Measurements from ENCODE around the gene KLF17. TPM values are rescaled to one million over a fixed set of nuclear protein-coding genes. Genes with fewer than 3 reads are reported as not detected.

Gene KLF17
- total RNA-seq, 1 donor from 2014 or later: 0.23 TPM

DNA sequence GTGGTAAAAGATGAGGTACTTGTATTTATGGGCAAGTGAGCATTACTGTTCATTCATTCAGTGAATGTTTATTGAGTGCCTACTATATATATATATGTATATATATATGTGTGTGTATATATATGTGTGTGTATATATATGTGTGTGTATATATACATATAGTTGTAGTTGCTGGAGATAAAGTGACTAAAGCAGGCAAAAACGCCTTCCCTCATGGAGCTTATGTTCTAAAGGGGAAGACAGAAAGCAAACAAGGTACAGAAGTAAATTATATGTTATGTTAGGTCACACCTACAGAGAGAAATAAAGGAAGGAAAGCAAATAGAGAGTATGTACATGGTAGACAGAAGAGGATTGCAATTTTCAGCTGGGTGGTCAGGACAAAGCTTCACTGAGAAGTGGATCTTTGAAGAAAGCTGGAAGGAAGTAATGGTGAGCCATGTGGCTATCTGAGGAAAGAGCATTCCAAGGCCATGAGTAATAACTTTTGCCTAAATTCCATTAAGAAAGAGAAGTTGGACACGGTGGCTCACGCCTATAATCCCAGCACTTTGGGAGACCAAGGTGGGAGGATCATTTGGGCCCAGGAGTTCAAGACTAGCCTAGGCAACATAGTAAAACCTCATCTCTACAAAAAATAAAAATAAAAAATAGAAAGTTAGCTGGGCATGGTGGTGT is 33.5 kb upstream of the KLF17 start:
- TF ChIP-seq, protein P1, sequence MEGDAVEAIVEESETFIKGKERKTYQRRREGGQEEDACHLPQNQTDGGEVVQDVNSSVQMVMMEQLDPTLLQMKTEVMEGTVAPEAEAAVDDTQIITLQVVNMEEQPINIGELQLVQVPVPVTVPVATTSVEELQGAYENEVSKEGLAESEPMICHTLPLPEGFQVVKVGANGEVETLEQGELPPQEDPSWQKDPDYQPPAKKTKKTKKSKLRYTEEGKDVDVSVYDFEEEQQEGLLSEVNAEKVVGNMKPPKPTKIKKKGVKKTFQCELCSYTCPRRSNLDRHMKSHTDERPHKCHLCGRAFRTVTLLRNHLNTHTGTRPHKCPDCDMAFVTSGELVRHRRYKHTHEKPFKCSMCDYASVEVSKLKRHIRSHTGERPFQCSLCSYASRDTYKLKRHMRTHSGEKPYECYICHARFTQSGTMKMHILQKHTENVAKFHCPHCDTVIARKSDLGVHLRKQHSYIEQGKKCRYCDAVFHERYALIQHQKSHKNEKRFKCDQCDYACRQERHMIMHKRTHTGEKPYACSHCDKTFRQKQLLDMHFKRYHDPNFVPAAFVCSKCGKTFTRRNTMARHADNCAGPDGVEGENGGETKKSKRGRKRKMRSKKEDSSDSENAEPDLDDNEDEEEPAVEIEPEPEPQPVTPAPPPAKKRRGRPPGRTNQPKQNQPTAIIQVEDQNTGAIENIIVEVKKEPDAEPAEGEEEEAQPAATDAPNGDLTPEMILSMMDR (IDR thresholded peaks at IDR 0.05; ENCODE audit: unreplicated experiment): no peak
- Mint-ChIP-seq H3K27ac (ENCODE audit: unreplicated experiment) (no peak overlapping the region), H3K4me3 (ENCODE audit: unreplicated experiment) (no peak overlapping the region), H3K36me3 (ENCODE audit: low read depth, unreplicated experiment) (no peaks in the 10 kb centered on the region), H3K4me1 (ENCODE audit: unreplicated experiment) (peaks cover 4% of the 10 kb centered on the region), H3K9me3 (ENCODE audit: unreplicated experiment) (no peaks in the 10 kb centered on the region), H3K27me3 (ENCODE audit: unreplicated experiment) (no peaks in the 10 kb centered on the region)
- no peak for DNase-seq (ENCODE audit: low spot score)

DNA sequence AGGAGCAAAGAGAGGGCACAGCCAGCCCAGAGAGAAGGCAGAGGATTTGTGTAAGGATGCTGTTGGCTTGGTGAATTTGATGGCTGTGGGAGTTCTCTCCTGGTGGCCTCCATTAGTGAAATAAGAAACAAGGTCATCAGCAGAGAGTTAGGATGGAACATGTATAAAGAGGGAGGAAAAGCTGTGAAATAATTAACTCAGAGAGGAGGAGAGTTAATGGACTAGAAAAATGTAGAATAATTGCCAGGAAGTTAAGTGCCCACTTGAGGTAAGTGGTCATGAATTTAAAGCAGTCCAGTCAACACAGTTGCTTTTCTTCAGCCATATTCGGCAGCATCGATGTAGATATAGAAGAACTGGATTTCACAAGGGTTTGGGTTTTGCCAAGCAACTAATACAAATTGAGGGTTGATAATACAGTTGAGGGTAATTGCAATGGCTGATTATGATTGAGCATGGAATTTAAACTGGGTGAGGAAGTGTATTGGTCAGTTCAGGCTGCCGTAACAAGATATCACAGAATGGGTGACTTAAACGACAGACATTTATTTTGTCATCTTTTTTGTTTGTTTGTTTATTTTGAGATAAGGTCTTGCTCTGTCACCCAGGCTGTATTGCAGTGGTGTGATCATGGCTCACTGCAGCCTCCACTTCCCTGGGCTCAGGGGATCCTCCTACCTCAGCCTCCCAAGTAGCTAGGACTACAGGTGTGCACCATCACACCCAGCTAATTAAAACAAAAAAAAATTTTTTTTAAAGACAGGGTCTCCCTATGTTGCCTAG is 31.7 kb upstream of the KLF17 start:
- Mint-ChIP-seq H3K4me1 (ENCODE audit: unreplicated experiment) (peaks cover 4% of the 10 kb centered on the region), H3K27ac (ENCODE audit: unreplicated experiment) (no peak overlapping the region)
- DNase-seq (ENCODE audit: low spot score): no peak

DNA sequence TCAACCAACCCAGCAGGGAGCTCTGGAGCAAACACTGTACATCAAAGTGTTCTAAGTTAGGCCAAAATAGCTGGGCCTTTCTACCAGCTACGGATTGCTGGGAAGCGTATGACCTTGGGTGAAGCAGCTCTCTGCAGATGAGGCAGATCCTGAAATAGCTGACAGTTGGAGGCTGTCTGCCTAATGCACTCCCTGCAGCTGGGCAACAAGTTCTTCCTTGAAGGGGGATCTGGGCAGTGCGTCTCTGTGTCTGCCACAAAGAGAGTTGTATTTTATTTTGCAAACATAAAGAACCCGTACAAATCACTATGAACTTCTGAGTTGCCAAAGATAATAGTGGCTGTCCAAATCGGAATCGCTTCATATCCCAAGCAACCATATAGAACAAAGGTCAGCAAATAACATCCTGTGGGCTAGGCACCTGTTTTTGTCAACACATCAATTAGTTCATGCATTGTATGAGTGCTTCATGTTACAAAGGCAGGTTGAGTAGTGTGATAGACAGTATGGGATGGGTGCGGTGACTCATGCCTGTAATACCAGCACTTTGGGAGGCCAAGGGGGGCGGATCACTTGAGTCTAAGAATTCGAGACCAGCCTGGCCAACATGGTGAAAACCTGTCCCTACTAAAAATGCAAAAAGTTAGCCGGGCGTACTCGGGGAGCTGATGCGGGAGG is 29.1 kb upstream of the KLF17 start:
- H3K9me3 Mint-ChIP-seq (ENCODE audit: unreplicated experiment): no peaks in the 10 kb centered on the region
- TF ChIP-seq, protein P1 (IDR thresholded peaks at IDR 0.05; ENCODE audit: unreplicated experiment): no peak
- no peaks in the 10 kb centered on the region for H3K36me3 Mint-ChIP-seq (ENCODE audit: low read depth, unreplicated experiment)
- no peak overlapping the region for H3K27ac Mint-ChIP-seq (ENCODE audit: unreplicated experiment)
- no peak for DNase-seq (ENCODE audit: low spot score)
- no peaks in the 10 kb centered on the region for H3K27me3 Mint-ChIP-seq (ENCODE audit: unreplicated experiment)
- H3K4me1 Mint-ChIP-seq (ENCODE audit: unreplicated experiment): peaks cover 4% of the 10 kb centered on the region
- no peak overlapping the region for H3K4me3 Mint-ChIP-seq (ENCODE audit: unreplicated experiment)

More for the DNA sequence above, 31.7 kb upstream of the KLF17 start:
- TF ChIP-seq, protein P1 (IDR thresholded peaks at IDR 0.05; ENCODE audit: unreplicated experiment): no peak
- Mint-ChIP-seq H3K9me3 (ENCODE audit: unreplicated experiment) (no peaks in the 10 kb centered on the region), H3K27me3 (ENCODE audit: unreplicated experiment) (no peaks in the 10 kb centered on the region), H3K36me3 (ENCODE audit: low read depth, unreplicated experiment) (no peaks in the 10 kb centered on the region), H3K4me3 (ENCODE audit: unreplicated experiment) (no peak overlapping the region)

DNA sequence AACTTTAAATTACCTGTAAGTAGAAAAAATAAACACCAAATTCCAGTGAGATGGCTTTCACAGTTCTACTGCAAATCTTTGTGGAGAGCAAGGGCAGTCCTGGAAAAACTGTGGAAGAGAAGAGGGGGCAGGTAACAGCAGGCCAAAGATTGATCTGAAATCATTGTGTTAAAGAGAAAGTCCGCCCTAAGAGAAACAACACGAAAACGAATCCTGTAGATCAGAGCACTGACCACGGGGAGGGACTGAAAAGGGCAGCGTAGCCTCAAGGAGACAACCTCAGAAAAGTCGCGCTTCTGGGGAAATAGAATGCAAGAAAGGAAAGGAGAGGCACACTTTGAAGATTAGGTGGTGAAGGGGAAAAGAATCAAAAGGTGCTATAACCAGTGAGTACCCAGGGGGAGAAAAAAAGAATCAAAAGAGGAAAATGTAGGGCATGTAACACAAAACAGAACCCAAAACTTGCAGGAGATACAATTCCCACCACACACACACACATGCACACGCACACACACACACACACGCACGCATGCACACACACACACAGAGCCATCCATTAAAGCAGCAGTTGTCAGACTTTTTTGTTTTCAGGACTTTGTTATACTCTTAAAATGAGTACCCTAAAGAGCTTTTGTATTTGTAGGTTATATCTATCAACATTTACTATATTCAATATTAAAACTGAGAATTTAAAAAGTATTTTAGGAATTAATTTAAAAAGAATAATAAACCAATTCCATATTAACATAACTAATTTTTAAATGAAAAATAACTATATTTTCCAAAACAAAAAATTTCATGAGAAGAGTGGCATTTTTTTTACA is 28.0 kb upstream of the KLF17 start:
- H3K27me3 Mint-ChIP-seq (ENCODE audit: unreplicated experiment): no peaks in the 10 kb centered on the region
- no peaks in the 10 kb centered on the region for H3K9me3 Mint-ChIP-seq (ENCODE audit: unreplicated experiment)
- H3K4me1 Mint-ChIP-seq (ENCODE audit: unreplicated experiment): no peaks in the 10 kb centered on the region
- H3K27ac Mint-ChIP-seq (ENCODE audit: unreplicated experiment): no peak overlapping the region
- H3K36me3 Mint-ChIP-seq (ENCODE audit: low read depth, unreplicated experiment): no peaks in the 10 kb centered on the region
- H3K4me3 Mint-ChIP-seq (ENCODE audit: unreplicated experiment): no peak overlapping the region
- no peak for DNase-seq (ENCODE audit: low spot score)
- TF ChIP-seq, protein P1 (IDR thresholded peaks at IDR 0.05; ENCODE audit: unreplicated experiment): no peak
